HK-2 (cell line): Measurements from ENCODE around the gene EFNA3.

Experiments used
- DNase-seq: peaks from one replicate; pipeline ENCODE4 v3.0.0-alpha.2; 2018; ENCODE audit not compliant: unreplicated experiment

EFNA3 gene

GRCh38 chr1:155048449-155049334 lies 29.9 kb upstream of the EFNA3 start:
- no peak for DNase-seq

GRCh38 chr1:155049651-155050559 lies 28.7 kb upstream of the EFNA3 start:
- peak; percentile 46 for DNase-seq

- DNase-seq, result peak; percentile 92
These were observed 27.9 kb upstream of the EFNA3 start, which contains the start of gene ADAM15 for GRCh38 chr1:155050560-155051341. TSS of gene ADAM15 (plus strand) at chr1:155051316. CDS start at chr1:155051387, 71 bp downstream.

- no peak for DNase-seq
These were observed 27.3 kb upstream of the EFNA3 start for GRCh38 chr1:155051342-155051776.

- DNase-seq, result peak; percentile 65
These were observed 26.7 kb upstream of the EFNA3 start for GRCh38 chr1:155051777-155052398.

GRCh38 chr1:155052439-155053395 lies 25.9 kb upstream of the EFNA3 start:
- DNase-seq, result no peak

GRCh38 chr1:155053531-155054105 lies 25.0 kb upstream of the EFNA3 start:
- DNase-seq, result no peak

GRCh38 chr1:155057104-155057503 lies 21.5 kb upstream of the EFNA3 start:
- DNase-seq, result no peak

GRCh38 chr1:155057788-155058211 lies 20.8 kb upstream of the EFNA3 start:
- DNase-seq, result no peak

- no peak for DNase-seq
These were observed 17.9 kb upstream of the EFNA3 start for GRCh38 chr1:155060736-155061135.

- DNase-seq, result peak; percentile 96
These were observed 17.1 kb upstream of the EFNA3 start for GRCh38 chr1:155061381-155062150.

GRCh38 chr1:155062151-155062686 lies 16.4 kb upstream of the EFNA3 start:
- no peak for DNase-seq

- no peak for DNase-seq
These were observed 15.8 kb upstream of the EFNA3 start for GRCh38 chr1:155062702-155063411.

- peak; percentile 82 for DNase-seq
These were observed 15.0 kb upstream of the EFNA3 start, which contains the start of gene EFNA4 for GRCh38 chr1:155063550-155064110. TSS of gene EFNA4 (plus strand) at chr1:155063740. CDS start at chr1:155063824, 84 bp downstream.

GRCh38 chr1:155064111-155064831 lies 14.4 kb upstream of the EFNA3 start:
- no peak for DNase-seq

GRCh38 chr1:155064832-155065429 lies 13.7 kb upstream of the EFNA3 start:
- no peak for DNase-seq
